Measurements from ENCODE around the gene TYW5. TPM values are rescaled to one million over a fixed set of nuclear protein-coding genes. Genes with fewer than 3 reads are reported as not detected.
A peak's percentile ranks its signal among the peaks of the same experiment; 100 is the strongest.

TYW5 gene
- polyA plus RNA-seq: 3.9 TPM

DNA sequence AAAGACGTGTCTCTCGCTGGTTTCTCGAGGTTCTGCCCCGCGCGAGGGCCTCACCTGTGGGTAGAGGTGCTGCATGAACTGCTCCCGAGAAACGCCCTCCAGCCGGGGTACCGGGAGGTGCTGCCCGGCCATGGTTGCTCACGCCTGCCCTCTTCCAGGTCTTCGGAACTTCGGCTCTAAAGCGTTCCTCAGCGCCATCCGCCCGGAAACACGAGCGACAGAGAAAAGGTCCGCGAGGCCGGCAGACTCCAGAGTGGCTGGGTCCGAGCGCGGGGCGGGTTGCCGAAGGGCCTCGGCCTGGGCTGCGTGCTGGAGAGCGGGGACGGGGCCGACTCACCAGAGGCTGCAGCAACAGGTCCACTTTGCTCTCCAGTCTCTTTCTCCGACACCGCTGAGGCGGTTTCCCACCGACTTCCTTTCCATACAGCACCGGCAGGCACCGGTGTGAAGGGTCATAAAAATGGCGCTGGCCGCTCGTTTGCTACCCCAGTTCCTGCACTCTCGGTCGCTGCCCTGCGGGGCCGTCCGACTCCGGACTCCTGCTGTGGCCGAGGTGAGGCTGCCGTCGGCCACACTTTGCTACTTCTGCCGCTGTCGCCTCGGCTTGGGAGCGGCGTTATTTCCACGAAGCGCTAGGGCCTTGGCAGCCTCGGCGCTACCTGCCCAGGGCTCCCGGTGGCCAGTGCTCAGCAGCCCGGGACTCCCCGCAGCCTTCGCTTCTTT is at the start of gene TYW5, which contains the start of gene MAIP1:
Gene TYW5, minus strand, starts transcription at position 153 of the 723 bp plus-strand sequence. Its CDS starts 21 bp downstream, at position 132.
Gene MAIP1, plus strand, starts transcription at position 244 of the 723 bp plus-strand sequence. Its CDS starts 217 bp downstream, at position 461.
- Mint-ChIP-seq H3K27me3 (no peaks in the 10 kb centered on the region), H3K4me1 (peaks cover 28 to 40% (median 31%) of the 10 kb centered on the region in 3 donors)

GRCh38 chr2:200003444-200003843 is 48.2 kb upstream of the TYW5 start:
- Mint-ChIP-seq H3K4me3 (no peak overlapping the region), H3K27ac (no peak overlapping the region), H3K36me3 (no peaks in the 10 kb centered on the region), H3K9me3 (peaks cover 0 to 6% (median 5%) of the 10 kb centered on the region in 3 donors), H3K27me3 (peaks cover 2% of the 10 kb centered on the region), H3K4me1 (no peaks in the 10 kb centered on the region)

More for the DNA sequence above, at the start of gene TYW5, which contains the start of gene MAIP1:
- peak within 1 kb of the TSS; percentile 97 to 100 (median 98) for H3K4me3 Mint-ChIP-seq
- H3K9me3 Mint-ChIP-seq: no peaks in the 10 kb centered on the region
- no peaks in the 10 kb centered on the region for H3K36me3 Mint-ChIP-seq
- H3K27ac Mint-ChIP-seq: peak within 1 kb of the TSS; percentile 87 to 93 (median 92)

DNA sequence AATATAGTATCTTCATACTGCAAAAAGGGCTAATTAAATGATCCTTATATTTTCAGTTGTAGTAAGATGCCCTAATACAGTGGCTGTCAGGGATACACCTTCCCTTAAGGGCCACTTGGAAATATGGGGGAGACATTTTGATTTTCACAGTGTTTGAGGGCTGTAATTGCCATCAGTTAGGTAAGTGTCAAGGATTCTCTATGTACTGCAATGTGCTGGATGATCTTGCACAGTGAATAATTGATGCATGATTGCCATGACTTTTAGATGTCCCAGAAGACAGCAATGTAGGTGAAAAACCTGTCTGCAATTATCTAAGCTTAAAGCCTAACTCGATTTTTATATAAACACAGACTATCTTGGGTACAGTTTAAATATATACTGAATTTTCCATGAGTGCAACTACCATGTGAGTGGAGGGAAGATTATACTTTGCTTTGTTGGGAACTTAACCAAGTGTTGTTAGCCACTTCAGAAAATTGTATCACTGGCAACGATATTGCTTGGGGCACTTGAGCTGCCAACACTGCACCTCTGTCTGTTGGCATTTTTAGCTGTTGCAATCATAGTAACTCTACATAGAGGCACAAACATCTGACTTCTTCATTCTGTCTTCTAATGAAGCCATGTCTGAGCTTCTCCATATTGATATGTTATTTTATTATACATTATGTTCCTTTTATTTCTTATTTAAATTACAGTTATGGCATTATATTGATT is 45.3 kb upstream of the TYW5 start:
- Mint-ChIP-seq H3K36me3 (no peaks in the 10 kb centered on the region), H3K27ac (no peak overlapping the region), H3K4me1 (no peaks in the 10 kb centered on the region), H3K4me3 (no peak overlapping the region), H3K27me3 (peaks cover 2% of the 10 kb centered on the region), H3K9me3 (peaks cover 0 to 6% (median 4%) of the 10 kb centered on the region in 3 donors)

- no peak overlapping the region for H3K27ac Mint-ChIP-seq
- no peaks in the 10 kb centered on the region for H3K36me3 Mint-ChIP-seq
- H3K27me3 Mint-ChIP-seq: peaks cover 2% of the 10 kb centered on the region
- no peaks in the 10 kb centered on the region for H3K4me1 Mint-ChIP-seq
- no peaks in the 10 kb centered on the region for H3K9me3 Mint-ChIP-seq
- H3K4me3 Mint-ChIP-seq: no peak overlapping the region
Measured at GRCh38 chr2:199999166-199999565, 43.9 kb upstream of the TYW5 start.

DNA sequence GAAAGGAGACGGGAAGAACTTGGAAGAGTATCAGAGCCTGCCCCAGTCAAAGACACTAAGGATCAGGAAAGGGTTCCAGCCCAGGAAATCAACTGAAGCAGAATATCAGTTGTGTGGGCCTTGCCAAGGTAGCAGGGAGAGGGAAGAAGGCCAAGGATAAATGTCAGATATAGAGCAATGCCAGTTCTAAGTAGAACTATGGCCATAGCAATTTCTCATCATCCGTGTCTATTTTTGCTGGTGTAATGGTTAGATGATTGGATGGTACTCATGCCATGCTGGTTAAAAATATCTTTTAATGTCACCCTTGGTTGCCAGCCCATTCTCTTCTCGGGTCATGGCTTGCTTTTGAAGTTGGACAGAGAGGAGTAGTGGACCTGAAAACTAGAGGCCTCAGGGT is 42.0 kb upstream of the TYW5 start:
- H3K4me1 Mint-ChIP-seq: no peaks in the 10 kb centered on the region
- peaks cover 0 to 2% (median 0%) of the 10 kb centered on the region in 3 donors for H3K9me3 Mint-ChIP-seq
- H3K36me3 Mint-ChIP-seq: peaks cover 2% of the 10 kb centered on the region
- H3K27me3 Mint-ChIP-seq: peaks cover 5% of the 10 kb centered on the region
- no peak overlapping the region for H3K27ac Mint-ChIP-seq
- no peak overlapping the region for H3K4me3 Mint-ChIP-seq

DNA sequence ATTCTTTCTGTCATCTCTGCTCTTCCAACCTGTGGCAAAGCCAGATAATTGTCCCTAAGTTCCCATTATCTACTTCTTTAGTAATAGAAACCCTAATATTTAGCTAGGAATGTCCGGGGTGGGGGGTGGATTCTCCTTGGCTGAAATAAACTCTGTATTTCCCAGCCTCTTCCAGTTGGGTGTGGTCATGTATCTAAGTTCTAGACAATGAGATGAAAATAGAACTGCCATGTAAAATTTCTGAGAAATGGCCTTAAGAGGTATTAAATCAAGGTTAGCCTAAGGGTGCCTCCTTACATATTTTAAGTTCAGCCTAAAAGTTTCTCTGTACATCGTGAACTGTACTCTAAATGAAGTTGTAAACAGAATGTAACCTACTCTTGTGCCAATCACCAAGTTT is 39.6 kb upstream of the TYW5 start:
- Mint-ChIP-seq H3K36me3 (peaks cover 2% of the 10 kb centered on the region), H3K9me3 (peaks cover 0 to 2% (median 0%) of the 10 kb centered on the region in 3 donors), H3K4me1 (no peaks in the 10 kb centered on the region), H3K27ac (no peak overlapping the region), H3K27me3 (peaks cover 5% of the 10 kb centered on the region), H3K4me3 (no peak overlapping the region)

DNA sequence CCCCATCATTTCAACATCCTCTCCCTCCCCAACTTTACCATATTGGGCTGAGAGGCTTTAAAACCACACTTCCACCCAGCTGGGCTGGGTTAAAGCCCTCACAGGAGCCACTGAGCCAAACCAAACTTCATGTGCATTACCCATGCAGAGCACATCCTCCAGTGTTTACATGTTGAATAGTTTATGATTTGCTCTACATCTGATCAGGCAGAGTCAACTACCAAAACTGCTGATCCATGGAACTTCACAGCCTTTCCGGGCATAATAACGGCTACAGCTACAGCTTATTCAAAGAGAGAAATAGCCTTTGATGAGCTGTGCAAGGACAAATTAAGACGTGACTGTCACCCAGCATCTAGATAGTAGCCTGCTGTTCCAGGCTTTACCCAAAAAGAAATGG is 39.1 kb upstream of the TYW5 start:
- H3K36me3 Mint-ChIP-seq: peaks cover 2% of the 10 kb centered on the region
- H3K27ac Mint-ChIP-seq: no peak overlapping the region
- peaks cover 0 to 2% (median 0%) of the 10 kb centered on the region in 3 donors for H3K9me3 Mint-ChIP-seq
- H3K27me3 Mint-ChIP-seq: peaks cover 5% of the 10 kb centered on the region
- H3K4me1 Mint-ChIP-seq: no peaks in the 10 kb centered on the region
- no peak overlapping the region for H3K4me3 Mint-ChIP-seq

- Mint-ChIP-seq H3K4me3 (no peak overlapping the region), H3K9me3 (peaks cover 0 to 2% (median 0%) of the 10 kb centered on the region in 3 donors)
Measured at GRCh38 chr2:199992296-199992695, 37.0 kb upstream of the TYW5 start.

DNA sequence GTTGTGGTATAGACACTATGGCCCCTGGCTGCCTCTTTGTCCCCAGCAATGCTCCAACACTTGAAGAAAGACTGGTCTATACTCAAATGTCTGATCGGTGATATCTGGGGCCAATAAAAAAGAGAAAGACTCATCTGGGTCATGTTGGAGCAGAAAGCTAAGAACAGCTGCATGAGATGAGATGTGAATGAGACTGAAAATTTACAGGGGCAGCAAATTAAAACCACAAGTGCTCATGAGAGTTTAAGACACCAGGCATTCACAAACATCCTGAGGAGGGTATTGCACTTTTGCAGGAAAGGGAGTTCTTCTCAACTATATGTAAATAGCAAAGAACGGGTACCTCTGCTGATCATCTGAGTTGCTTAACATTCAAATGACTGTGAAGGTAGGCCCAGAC is 36.4 kb upstream of the TYW5 start:
- H3K9me3 Mint-ChIP-seq: peaks cover 0 to 2% (median 0%) of the 10 kb centered on the region in 3 donors
- H3K27ac Mint-ChIP-seq: no peak overlapping the region
- peaks cover 7% of the 10 kb centered on the region for H3K27me3 Mint-ChIP-seq
- no peaks in the 10 kb centered on the region for H3K4me1 Mint-ChIP-seq
- H3K36me3 Mint-ChIP-seq: peaks cover 2% of the 10 kb centered on the region
- H3K4me3 Mint-ChIP-seq: no peak overlapping the region

More at GRCh38 chr2:199992296-199992695, 37.0 kb upstream of the TYW5 start:
- Mint-ChIP-seq H3K27ac (no peak overlapping the region), H3K36me3 (peaks cover 2% of the 10 kb centered on the region), H3K27me3 (peaks cover 7% of the 10 kb centered on the region), H3K4me1 (no peaks in the 10 kb centered on the region)

GRCh38 chr2:199989822-199990221 is 34.5 kb upstream of the TYW5 start:
- no peak overlapping the region for H3K27ac Mint-ChIP-seq
- H3K4me1 Mint-ChIP-seq: peaks cover 0 to 2% (median 0%) of the 10 kb centered on the region in 3 donors
- H3K36me3 Mint-ChIP-seq: peaks cover 2% of the 10 kb centered on the region
- peaks cover 0 to 2% (median 0%) of the 10 kb centered on the region in 3 donors for H3K9me3 Mint-ChIP-seq
- no peak overlapping the region for H3K4me3 Mint-ChIP-seq
- H3K27me3 Mint-ChIP-seq: peaks cover 7% of the 10 kb centered on the region

DNA sequence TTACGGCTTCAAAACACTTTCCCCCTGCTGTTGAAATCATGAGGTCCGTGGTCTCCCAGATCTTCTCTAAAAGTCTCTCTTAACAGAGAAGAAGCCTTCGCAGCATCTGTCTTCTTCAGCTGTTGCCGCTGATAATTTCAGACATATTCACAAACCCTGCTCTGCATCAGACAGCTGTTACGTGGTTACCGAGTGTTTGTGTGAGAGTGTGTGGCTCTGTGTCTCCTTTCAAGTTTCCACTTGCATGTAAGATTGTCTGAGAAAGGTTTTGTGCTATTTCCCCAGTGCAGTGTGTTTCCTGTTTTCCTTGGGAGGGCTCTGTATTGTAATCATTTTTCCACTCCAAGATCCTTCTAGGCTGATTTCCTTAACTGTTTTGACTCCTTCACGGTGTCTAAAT is 32.9 kb upstream of the TYW5 start:
- Mint-ChIP-seq H3K36me3 (peaks cover 2% of the 10 kb centered on the region), H3K27me3 (peaks cover 3% of the 10 kb centered on the region), H3K4me1 (peaks cover 0 to 2% (median 0%) of the 10 kb centered on the region in 3 donors), H3K27ac (no peak overlapping the region), H3K9me3 (no peaks in the 10 kb centered on the region), H3K4me3 (no peak overlapping the region)

- Mint-ChIP-seq H3K36me3 (no peaks in the 10 kb centered on the region), H3K4me3 (no peak overlapping the region), H3K4me1 (peaks cover 0 to 2% (median 0%) of the 10 kb centered on the region in 3 donors), H3K27ac (no peak overlapping the region), H3K9me3 (no peaks in the 10 kb centered on the region), H3K27me3 (peaks cover 3% of the 10 kb centered on the region)
Measured at GRCh38 chr2:199987586-199987985, 32.3 kb upstream of the TYW5 start.

DNA sequence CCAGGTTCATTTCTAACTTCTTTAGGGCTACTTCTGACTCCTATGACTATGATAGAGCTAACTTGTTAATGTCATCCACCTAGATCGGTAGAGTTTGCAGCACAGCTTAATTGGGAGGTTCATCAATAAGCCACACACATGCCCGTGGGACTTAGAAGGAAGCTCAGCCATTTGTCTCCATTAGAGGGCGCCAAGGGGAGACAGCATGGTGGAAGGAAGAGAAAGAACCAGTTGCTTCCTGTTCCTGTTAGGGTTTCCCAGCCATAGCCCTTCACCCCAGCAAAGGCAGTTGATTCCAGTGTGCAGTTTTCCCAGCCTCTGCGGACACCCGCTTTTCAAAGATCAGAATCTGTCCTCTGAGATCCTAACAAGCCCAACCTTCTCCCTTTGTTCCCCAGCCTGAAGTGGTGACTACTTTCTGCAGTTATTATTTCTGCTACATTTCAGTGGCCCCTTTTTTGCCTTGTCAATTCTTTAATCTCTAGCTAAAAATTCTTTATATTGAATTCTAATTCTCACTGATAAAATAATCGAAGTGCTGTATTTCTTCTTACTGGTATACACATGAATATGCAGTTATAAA is 30.4 kb upstream of the TYW5 start:
- peaks cover 0 to 2% (median 0%) of the 10 kb centered on the region in 3 donors for H3K4me1 Mint-ChIP-seq
- peaks cover 3% of the 10 kb centered on the region for H3K27me3 Mint-ChIP-seq
- H3K4me3 Mint-ChIP-seq: no peak overlapping the region
- no peaks in the 10 kb centered on the region for H3K36me3 Mint-ChIP-seq
- H3K9me3 Mint-ChIP-seq: no peaks in the 10 kb centered on the region
- peak overlapping the region in 1 of 3 donors; percentile 48 for H3K27ac Mint-ChIP-seq

GRCh38 chr2:199984755-199985154 is 29.5 kb upstream of the TYW5 start:
- H3K9me3 Mint-ChIP-seq: no peaks in the 10 kb centered on the region
- peaks cover 3% of the 10 kb centered on the region for H3K27me3 Mint-ChIP-seq
- no peak overlapping the region for H3K4me3 Mint-ChIP-seq
- no peak overlapping the region for H3K27ac Mint-ChIP-seq
- H3K36me3 Mint-ChIP-seq: no peaks in the 10 kb centered on the region
- H3K4me1 Mint-ChIP-seq: peaks cover 0 to 3% (median 0%) of the 10 kb centered on the region in 3 donors

DNA sequence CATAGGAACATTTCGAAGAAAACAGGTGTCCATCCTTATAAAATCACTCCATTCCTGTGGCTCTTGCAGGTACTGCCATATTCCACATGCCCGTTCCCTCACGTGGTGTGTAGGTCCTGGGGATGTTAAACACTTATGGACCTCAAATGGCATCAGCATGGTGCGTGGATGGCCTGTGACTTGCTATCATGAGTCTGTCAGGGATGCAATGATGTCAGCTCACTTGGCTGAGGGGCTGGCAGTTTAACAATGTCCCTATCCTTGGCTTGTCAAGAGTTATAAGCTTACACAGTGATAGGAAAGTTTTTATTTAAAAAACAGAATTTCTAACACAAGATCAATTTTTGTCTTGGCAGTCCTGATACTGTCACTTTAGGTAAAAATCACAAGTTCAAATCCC is 28.9 kb upstream of the TYW5 start:
- peaks cover 2% of the 10 kb centered on the region for H3K27me3 Mint-ChIP-seq
- no peaks in the 10 kb centered on the region for H3K9me3 Mint-ChIP-seq
- peaks cover 0 to 3% (median 0%) of the 10 kb centered on the region in 3 donors for H3K4me1 Mint-ChIP-seq
- no peak overlapping the region for H3K4me3 Mint-ChIP-seq
- no peak overlapping the region for H3K27ac Mint-ChIP-seq
- H3K36me3 Mint-ChIP-seq: no peaks in the 10 kb centered on the region

Measured in IgD-negative memory B cell (primary cell).